NCI-H774 (cell line): ENCODE results near the gene CEACAM1.
"Not testable (repeated sequence)": the region's sequence is repeated elsewhere in the genome, so short reads cannot be mapped to it uniquely, and the experiment has no call there.

Experiments
- DNase-seq: peaks from one replicate; lab custom pipeline; 2025; lab: John Stamatoyannopoulos, UW

Gene CEACAM1

GRCh38 chr19:42548552-42548951, 20.3 kb upstream of the CEACAM1 start:
- no peak for DNase-seq

- no peak for DNase-seq
Measured at GRCh38 chr19:42547929-42548328, 19.6 kb upstream of the CEACAM1 start.

GRCh38 chr19:42546831-42547500, 18.7 kb upstream of the CEACAM1 start:
- DNase-seq, result no peak

- DNase-seq, result no peak
Measured at GRCh38 chr19:42544146-42544545, 15.9 kb upstream of the CEACAM1 start.

- no peak for DNase-seq
Measured at GRCh38 chr19:42542791-42543190, 14.5 kb upstream of the CEACAM1 start.

- peak; percentile 7 for DNase-seq
Measured at GRCh38 chr19:42540071-42540553, 11.8 kb upstream of the CEACAM1 start.

GRCh38 chr19:42538841-42539709, 10.8 kb upstream of the CEACAM1 start:
- no peak for DNase-seq

GRCh38 chr19:42535276-42535675, 7.0 kb upstream of the CEACAM1 start:
- not testable (repeated sequence) for DNase-seq

GRCh38 chr19:42534391-42534790, 6.1 kb upstream of the CEACAM1 start:
- no peak for DNase-seq

- DNase-seq, result no peak
Measured at GRCh38 chr19:42532891-42533290, 4.6 kb upstream of the CEACAM1 start.

GRCh38 chr19:42531313-42531712, 3.0 kb upstream of the CEACAM1 start:
- no peak for DNase-seq

GRCh38 chr19:42529248-42529764, 1.0 kb upstream of the CEACAM1 start:
- DNase-seq, result no peak

GRCh38 chr19:42524943-42525342, 3.3 kb downstream of the CEACAM1 start:
- no peak for DNase-seq

GRCh38 chr19:42524250-42524649, 4.0 kb downstream of the CEACAM1 start:
- DNase-seq, result no peak

GRCh38 chr19:42522262-42522661, 6.0 kb downstream of the CEACAM1 start:
- not testable (repeated sequence) for DNase-seq

- no peak for DNase-seq
Measured at GRCh38 chr19:42521346-42522030, 6.8 kb downstream of the CEACAM1 start.

- DNase-seq, result no peak
Measured at GRCh38 chr19:42519108-42519507, 9.2 kb downstream of the CEACAM1 start.

- no peak for DNase-seq
Measured at GRCh38 chr19:42516771-42517170, 11.5 kb downstream of the CEACAM1 start.

- no peak for DNase-seq
Measured at GRCh38 chr19:42515241-42515832, 12.9 kb downstream of the CEACAM1 start.

GRCh38 chr19:42514449-42514848, 13.8 kb downstream of the CEACAM1 start:
- DNase-seq, result no peak

- no peak for DNase-seq
Measured at GRCh38 chr19:42512743-42513304, 15.5 kb downstream of the CEACAM1 start.
